GM18519 (cell line): ENCODE measurements around the gene FNBP1.
"Not testable (repeated sequence)": the region's sequence is repeated elsewhere in the genome, so short reads cannot be mapped to it uniquely, and the experiment has no call there.

Experiments
- ATAC-seq: cut with Tn5 transposase; IDR thresholded peaks from one replicate; pipeline ENCODE4 v1.9.1; 2021; ENCODE audit warnings: mild to moderate bottlenecking, moderate library complexity; ENCODE audit not compliant: unreplicated experiment, low FRiP score

The FNBP1 gene

DNA sequence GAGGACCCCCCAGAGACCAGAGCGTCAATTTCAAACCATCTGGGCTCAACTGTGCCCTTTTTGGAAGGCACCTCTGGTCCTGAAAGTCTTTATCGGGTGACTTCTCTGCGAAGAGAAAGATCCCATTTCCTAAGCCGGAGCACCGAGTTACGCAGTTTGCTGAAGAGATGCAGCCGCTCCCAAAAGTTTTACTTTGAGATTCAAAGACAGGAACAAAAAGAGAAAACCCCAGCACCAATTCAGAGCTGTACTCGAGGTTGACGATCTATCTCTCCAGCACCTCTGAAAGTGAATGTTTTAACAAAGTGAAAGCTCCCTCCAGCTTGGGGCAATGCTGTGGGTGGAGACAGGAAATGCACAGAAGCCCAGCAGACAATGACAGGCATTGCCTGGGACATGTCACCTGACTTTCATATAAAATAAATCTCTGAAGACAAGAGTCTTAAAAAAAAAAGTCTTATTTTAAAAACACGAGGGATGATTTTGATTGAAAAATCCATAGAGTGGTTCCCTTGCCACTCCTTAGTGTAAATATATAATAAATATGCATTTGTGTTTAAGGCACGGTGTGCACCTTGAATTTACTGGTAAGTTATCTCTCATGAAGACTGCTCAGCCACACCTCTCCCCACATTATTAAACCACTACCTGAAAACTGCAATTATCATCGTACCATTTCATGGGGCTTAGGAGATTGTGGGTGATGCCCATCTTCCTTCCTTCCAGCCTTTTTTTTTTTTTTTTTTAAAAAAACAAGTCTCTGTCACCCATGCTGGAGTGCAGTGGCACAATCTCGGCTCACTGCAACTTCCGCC lies 79.9 kb downstream of the FNBP1 start:
- no peak for ATAC-seq

- ATAC-seq = no peak
Observed at GRCh38 chr9:129962451-129962864, 80.5 kb downstream of the FNBP1 start.

- ATAC-seq = no peak
Observed at GRCh38 chr9:129958796-129959195, 84.2 kb downstream of the FNBP1 start.

DNA sequence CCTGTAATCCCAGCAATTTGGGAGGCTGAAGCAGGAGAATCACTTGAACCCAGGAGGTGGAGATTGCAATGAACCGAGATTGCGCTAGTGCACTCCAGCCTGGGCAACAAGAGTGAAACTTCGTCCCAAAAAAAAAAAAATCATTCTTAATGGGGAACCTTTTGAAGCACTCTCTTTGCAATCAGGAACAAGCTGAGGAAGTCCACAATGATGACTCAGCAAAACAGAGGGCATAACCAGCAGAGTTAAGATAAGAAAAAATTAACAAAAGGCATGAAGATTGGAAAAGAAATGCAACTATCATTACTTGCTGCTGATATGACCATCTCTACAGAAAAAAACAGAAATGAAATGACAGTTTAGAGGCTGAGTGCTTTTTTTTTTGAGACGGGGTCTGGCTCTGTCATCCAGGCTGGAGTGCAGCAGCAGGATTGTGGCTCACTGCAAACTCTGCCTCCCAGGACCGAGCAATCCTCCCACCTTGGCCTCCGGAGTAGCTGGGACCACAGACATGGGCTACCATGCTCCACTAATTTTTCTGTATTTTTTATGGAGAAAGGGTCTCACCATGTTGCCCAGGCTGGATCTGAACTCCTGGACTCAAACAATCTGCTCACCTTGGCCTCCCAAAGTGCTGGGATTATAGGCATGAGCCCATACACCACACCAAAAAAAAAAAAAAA lies 88.0 kb downstream of the FNBP1 start:
- ATAC-seq = no peak

- ATAC-seq = no peak
Observed at GRCh38 chr9:129953736-129954135, 89.3 kb downstream of the FNBP1 start.

GRCh38 chr9:129952337-129952736 lies 90.7 kb downstream of the FNBP1 start:
- ATAC-seq = no peak

- no peak for ATAC-seq
Observed at GRCh38 chr9:129949821-129950220, 93.2 kb downstream of the FNBP1 start.

- ATAC-seq = not testable (repeated sequence)
Observed at GRCh38 chr9:129948626-129949025, 94.4 kb downstream of the FNBP1 start.

DNA sequence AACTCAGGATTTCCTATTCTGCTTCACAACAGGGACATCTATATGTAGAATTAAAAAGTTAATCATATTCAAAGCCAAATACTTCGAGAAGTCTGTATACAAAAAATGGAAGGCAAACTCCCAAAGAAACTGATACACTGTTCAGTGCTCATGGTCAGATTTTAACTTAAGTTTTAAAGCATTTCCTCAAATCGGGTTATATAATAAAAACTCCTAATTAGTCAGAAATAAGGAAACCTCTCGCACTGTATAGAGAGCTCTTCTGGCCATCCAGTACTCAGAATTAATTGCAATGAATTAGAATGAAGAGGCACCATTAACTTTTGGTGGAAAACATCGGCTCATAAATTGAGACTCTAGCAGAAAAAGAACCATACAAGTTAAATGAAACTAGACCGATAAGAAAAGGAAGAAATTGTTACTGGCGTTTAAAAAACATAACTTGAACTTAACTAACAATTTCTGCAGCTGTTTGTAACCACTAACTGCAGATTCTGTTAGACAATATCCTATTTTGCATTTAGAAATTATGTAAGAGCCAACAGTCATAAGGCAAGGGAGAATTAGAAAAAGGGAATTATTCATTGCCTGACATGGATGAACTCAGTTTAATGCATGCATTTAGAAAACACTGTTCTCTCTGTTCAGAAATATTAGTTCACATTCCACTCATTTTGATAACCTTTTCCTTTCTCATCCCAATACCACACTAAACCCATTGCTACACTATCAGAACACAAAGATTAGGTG lies 96.6 kb downstream of the FNBP1 start:
- no peak for ATAC-seq

DNA sequence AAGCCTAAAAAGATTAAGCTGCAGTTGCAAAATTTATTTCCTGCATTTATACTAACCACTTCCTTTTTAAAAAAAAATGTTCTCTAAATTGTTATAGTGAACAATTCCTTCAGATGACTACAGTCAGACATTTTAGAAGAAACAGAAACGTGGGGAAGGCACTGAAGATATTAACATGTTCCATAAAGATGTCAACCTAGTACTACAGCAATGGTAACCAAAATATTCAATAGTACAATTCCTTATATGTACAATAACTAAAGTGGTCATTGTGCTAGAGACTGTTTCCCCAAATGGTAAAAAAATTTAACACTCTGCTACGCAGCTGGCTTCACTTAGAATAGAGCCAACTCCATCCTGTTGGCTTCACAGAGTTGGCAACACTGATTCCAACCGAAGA lies 97.7 kb downstream of the FNBP1 start:
- no peak for ATAC-seq

- no peak for ATAC-seq
Observed at GRCh38 chr9:129944506-129945116, 98.4 kb downstream of the FNBP1 start.

DNA sequence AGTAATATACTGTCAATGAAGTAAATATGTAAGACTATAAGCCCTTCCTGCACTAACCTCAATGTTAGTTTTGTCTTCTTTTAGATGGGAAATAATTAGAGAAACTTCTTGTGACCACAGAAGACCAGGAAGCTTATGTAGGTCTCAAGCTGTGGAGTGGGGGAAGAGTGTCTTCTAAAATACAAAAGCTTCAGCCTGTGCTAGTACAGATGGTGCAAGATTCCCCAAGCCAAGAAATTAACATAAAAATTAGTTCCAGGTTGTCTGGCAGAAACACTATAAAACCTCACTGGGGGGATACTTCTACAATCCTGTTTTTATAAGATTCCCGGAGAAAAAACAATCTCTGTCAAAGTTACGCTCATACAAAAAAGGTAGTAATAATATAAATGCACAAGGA lies 103.6 kb downstream of the FNBP1 start:
- ATAC-seq = no peak

GRCh38 chr9:129938291-129938979 lies 104.6 kb downstream of the FNBP1 start:
- no peak for ATAC-seq

DNA sequence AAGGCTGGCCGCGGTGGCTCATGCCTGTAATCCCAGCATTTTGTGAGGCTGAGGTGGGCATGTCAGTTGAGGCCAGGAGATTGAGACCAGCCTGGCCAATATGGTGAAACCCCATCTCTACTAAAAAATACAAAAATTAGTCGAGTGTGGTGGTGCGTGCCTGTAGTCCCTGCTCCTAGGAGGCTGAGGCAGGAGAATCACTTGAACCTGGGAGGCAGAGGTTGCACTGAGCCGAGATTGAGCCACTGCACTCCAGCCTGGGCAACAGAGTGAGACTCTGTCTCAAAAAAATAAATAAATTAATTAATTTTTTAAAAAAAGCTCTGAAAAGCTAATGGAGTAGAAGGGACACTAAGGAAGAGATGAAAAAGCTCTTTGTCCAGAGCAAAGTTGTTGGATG lies 105.1 kb downstream of the FNBP1 start:
- not testable (repeated sequence) for ATAC-seq

- ATAC-seq = no peak
Observed at GRCh38 chr9:129936222-129936621, 106.8 kb downstream of the FNBP1 start.

DNA sequence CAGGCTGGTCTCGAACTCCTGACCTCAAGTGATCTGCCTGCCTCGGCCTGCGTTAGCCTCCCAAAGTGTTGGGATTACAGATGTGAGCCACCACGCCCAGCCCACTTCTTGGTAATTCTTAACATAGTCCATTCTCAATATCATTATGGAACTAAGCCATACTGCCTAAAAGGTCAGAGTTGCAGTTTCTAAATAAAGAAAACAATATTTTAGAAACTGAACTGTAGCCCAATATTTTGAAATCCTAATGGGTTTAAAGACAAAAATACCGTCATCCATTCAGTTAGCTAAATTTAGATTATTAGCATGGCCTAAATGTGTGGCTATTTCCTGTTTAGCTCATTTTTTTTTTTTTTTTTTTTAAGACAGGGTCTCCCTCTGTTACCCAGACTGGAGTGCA lies 108.2 kb downstream of the FNBP1 start:
- ATAC-seq = no peak

GRCh38 chr9:129934041-129934591 lies 108.9 kb downstream of the FNBP1 start:
- ATAC-seq = no peak

DNA sequence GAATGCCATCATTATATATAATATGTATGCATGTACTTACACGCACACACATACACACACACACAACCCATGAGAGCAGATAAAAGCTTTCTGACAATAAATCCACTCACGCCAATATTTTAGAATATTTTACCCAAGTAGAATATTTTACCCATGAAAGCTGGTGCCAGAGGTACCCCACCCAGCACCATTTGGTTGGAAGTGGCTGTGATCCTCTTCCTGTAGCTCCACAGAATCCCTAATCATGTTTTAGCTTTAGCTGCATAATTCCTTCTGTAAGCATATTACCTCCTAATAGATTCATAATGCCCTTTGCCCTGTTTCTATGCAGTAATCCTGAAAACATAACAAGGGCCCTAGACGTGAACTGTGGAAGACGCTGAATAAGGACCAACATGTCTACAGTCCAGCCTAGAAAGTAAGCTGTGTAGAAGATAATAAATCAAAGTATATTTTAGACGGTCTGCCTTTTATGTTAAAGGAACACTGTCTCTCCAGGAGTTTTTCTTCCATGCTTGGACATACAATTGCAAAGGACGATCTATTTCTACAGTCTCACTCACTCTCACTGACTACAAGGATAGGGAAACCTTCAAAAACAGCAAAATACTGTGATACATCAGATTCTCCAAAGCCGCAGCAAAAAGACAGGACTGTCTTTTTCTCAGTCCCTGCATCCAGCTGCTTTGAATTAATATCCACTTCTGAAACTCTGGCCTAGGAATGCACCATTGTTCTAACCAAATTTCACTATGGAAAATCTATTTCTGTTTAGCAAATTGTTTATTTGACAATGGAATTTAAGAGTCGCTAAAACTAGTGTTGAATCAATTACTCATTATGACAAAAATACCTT lies 109.6 kb downstream of the FNBP1 start:
- no peak for ATAC-seq
